ENCODE measurements around the gene C7.
"Not testable (repeated sequence)": the region's sequence is repeated elsewhere in the genome, so short reads cannot be mapped to it uniquely, and the experiment has no call there.

Gene C7

GRCh38 chr5:40991168-40991980 is 82.1 kb downstream of the C7 start:
- peak; percentile 13 for DNase-seq (ENCODE audit: low spot score)

GRCh38 chr5:40991981-40992559 is 82.8 kb downstream of the C7 start:
- DNase-seq (ENCODE audit: low spot score) = no peak

DNA sequence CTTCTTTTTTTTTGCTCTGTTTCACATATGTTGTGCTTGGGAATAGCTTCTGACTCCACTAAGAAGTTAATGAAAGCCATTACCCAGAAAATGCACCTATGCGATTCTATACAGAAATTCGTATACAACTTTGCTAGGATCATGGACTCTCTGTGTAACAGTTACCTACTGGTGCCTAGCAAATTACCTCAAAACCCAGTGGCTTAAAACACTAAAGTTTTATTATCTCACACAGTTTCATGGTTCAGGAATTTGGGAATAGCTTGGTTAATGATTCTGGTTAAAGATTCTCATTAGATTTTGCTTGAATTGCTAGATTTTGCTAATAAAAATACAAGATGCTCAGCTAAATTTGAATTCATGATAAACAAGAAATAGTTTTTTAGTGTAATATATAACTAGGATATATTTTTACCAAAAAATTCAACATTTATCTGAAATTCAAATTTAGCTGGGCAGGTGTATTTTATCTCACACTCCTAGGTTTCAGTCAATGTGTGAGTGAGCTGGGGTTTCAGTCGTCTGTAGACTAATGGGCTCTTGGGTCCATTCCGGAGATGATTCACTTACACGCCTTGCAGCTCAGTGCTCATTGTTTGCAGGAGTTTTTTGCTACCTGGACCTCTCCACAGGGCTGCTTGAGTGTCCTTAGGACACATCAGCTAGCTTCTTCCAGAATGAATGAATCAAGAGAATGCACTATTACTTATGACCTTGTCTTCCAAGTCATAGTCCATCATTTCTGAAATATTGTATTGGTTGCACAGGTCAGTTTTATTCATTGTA is 86.7 kb downstream of the C7 start:
- no peak for DNase-seq (ENCODE audit: low spot score)

- DNase-seq (ENCODE audit: low spot score) = no peak
Measured at GRCh38 chr5:40999142-40999541, 89.8 kb downstream of the C7 start.

GRCh38 chr5:40999966-41000365 is 90.7 kb downstream of the C7 start:
- DNase-seq (ENCODE audit: low spot score) = no peak

DNA sequence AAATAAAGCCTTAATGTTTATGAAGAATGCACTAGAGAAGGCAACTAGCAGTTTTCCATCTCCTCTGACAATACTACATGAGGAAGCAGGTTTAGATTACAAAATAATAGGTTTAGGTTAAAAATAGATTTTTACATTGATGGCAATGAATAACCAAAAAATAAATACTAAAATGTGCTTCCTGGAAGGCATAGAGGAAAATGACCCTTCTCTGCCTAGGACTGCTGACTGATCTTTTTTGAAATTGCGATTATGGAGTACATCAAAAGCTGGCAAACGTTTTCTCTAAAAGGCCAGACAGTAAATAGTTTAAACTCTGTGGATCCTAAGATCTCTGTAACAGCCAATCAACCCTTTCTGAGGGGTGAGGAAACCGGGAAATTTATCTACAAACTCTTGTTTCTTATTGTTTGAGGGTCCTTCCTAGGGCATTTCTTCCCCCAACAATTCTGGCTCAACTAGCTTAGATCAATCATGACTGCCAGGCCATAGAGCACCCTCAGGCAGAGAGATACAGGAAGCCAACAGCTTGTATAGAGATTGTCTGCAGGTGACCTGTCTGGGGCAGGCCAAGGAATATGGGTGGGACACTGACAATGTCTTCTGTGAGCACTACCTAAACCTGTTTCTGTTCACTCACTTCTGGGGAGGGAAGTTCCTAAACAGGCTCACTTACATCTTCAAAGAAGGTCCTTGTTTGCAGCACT is 94.5 kb downstream of the C7 start:
- no peak for DNase-seq (ENCODE audit: low spot score)

GRCh38 chr5:41004931-41005330 is 95.6 kb downstream of the C7 start:
- no peak for DNase-seq (ENCODE audit: low spot score)

- no peak for DNase-seq (ENCODE audit: low spot score)
Measured at GRCh38 chr5:41009232-41009631, 99.9 kb downstream of the C7 start.

- no peak for DNase-seq (ENCODE audit: low spot score)
Measured at GRCh38 chr5:41010572-41010971, 101.3 kb downstream of the C7 start.

DNA sequence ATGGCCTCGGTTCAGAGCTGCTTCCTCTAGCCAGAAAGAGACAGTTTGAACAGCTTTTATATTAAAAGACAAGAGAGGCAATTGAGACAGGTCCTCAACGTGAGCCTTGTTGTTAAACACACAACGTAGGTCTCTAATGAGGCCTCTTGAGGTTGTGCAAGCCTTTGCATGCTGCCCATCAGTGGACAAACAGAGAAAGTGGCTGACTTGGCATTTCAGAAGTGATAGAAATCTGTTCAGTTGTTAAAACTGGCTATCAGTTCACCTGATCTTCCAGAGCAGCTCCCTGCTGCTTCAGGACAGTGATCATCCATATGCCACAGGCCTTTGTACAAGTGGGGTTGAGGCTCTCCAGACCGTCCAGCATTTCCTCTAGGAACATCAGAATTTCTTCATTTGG is 103.0 kb downstream of the C7 start:
- DNase-seq (ENCODE audit: low spot score) = no peak

DNA sequence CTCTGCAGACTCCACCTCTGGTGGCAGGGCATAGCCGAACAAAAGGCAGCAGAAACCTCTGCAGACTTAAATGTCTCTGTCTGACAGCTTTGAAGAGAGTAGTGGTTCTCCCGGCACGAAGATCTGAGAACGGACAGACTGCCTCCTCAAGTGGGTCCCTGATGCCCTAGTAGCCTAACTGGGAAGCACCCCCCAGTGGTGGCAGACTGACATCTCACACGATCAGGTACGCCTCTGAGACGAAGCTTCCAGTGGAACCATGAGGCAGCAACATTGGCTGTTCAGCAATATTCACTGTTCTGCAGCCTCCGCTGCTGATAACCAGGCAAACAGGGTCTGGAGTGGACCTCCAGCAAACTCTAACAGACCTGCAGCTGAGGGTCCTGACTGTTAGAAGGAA is 113.3 kb downstream of the C7 start:
- DNase-seq (ENCODE audit: low spot score) = not testable (repeated sequence)

All from putamen (tissue), 1 donor.